Mesothelial cell of epicardium (in vitro differentiated cells): ENCODE data around the gene LNX2. TPM values are rescaled to one million over a fixed set of nuclear protein-coding genes. Genes with fewer than 3 reads are reported as not detected.

Experiments
- DNase-seq, 2 experiments: peaks; one replicate each; pipeline ENCODE4 v3.0.0; 2021; ENCODE audit warnings: low spot score in 2 of 2; ENCODE audit not compliant: unreplicated experiment in 2 of 2
- H3K27ac Mint-ChIP-seq: 2 replicates; pipeline ENCODE4 v1.8.0; 2021; ENCODE audit warnings: mixed read lengths
- H3K27me3 Mint-ChIP-seq: 2 replicates; pipeline ENCODE4 v1.8.0; 2021; ENCODE audit warnings: low read depth, mixed read lengths
- H3K36me3 Mint-ChIP-seq: 2 replicates; pipeline ENCODE4 v1.8.0; 2021; ENCODE audit warnings: mixed read lengths
- H3K4me1 Mint-ChIP-seq: 2 replicates; pipeline ENCODE4 v1.8.0; 2021; ENCODE audit warnings: mixed read lengths
- H3K4me3 Mint-ChIP-seq: 2 replicates; pipeline ENCODE4 v1.8.0; 2021; ENCODE audit warnings: mild to moderate bottlenecking, moderate library complexity, mixed read lengths
- H3K9me3 Mint-ChIP-seq: 2 replicates; pipeline ENCODE4 v1.8.0; 2021; ENCODE audit warnings: mixed read lengths
- CTCF ChIP-seq: fragments of 200-600 bp; sonication (generic); IDR thresholded peaks from one replicate; pipeline ENCODE4 v1.5.0; 2021; ENCODE audit warnings: antibody characterized with exemption; ENCODE audit not compliant: unreplicated experiment
- total RNA-seq: library from RNA; stranded (reverse); gene quantifications from 3 replicates; pipeline ENCODE4 v1.2.1, GENCODE V29; 2021

The LNX2 gene
- total RNA-seq, 1 donor from 2014 or later, result 13.6 TPM

- H3K4me3 Mint-ChIP-seq, result no peak overlapping the region
- DNase-seq, result no peak
- H3K36me3 Mint-ChIP-seq, result no peaks in the 10 kb centered on the region
- H3K27ac Mint-ChIP-seq, result no peak overlapping the region
- no peak for TF ChIP-seq CTCF
- H3K27me3 Mint-ChIP-seq, result peaks cover 39% of the 10 kb centered on the region
- peaks cover 2% of the 10 kb centered on the region for H3K4me1 Mint-ChIP-seq
- H3K9me3 Mint-ChIP-seq, result peaks cover 11% of the 10 kb centered on the region
Observed at GRCh38 chr13:27528908-27529307, 91.4 kb downstream of the LNX2 start.

- no peak overlapping the region for H3K4me3 Mint-ChIP-seq
- H3K27me3 Mint-ChIP-seq, result peaks cover 53% of the 10 kb centered on the region
- peaks cover 11% of the 10 kb centered on the region for H3K9me3 Mint-ChIP-seq
- no peaks in the 10 kb centered on the region for H3K4me1 Mint-ChIP-seq
- no peak for DNase-seq
- no peak overlapping the region for H3K27ac Mint-ChIP-seq
- TF ChIP-seq CTCF, result no peak
- H3K36me3 Mint-ChIP-seq, result no peaks in the 10 kb centered on the region
Observed at GRCh38 chr13:27526516-27526915, 93.8 kb downstream of the LNX2 start.

GRCh38 chr13:27524981-27525975 is 95.1 kb downstream of the LNX2 start:
- no peaks in the 10 kb centered on the region for H3K4me1 Mint-ChIP-seq
- H3K27ac Mint-ChIP-seq, result no peak overlapping the region
- peaks cover 49% of the 10 kb centered on the region for H3K27me3 Mint-ChIP-seq
- no peak overlapping the region for H3K4me3 Mint-ChIP-seq
- DNase-seq, result no peak
- no peaks in the 10 kb centered on the region for H3K36me3 Mint-ChIP-seq
- no peak for TF ChIP-seq CTCF
- peaks cover 11% of the 10 kb centered on the region for H3K9me3 Mint-ChIP-seq

GRCh38 chr13:27523346-27524073 is 96.8 kb downstream of the LNX2 start:
- TF ChIP-seq CTCF, result no peak

GRCh38 chr13:27522847-27523246 is 97.5 kb downstream of the LNX2 start:
- no peak for TF ChIP-seq CTCF
- Mint-ChIP-seq H3K36me3 (no peaks in the 10 kb centered on the region), H3K9me3 (peaks cover 5% of the 10 kb centered on the region), H3K27me3 (peaks cover 69% of the 10 kb centered on the region), H3K4me1 (no peaks in the 10 kb centered on the region), H3K27ac (no peak overlapping the region), H3K4me3 (no peak overlapping the region)
- DNase-seq, result no peak

More at GRCh38 chr13:27523346-27524073, 96.8 kb downstream of the LNX2 start:
- Mint-ChIP-seq H3K4me3 (no peak overlapping the region), H3K9me3 (peaks cover 7% of the 10 kb centered on the region), H3K27me3 (peaks cover 66% of the 10 kb centered on the region), H3K4me1 (no peaks in the 10 kb centered on the region), H3K36me3 (no peaks in the 10 kb centered on the region), H3K27ac (no peak overlapping the region)
- DNase-seq, result no peak
